Progenitor cell of endocrine pancreas (in vitro differentiated cells): ENCODE measurements around the gene ZNF106. TPM values are rescaled to one million over a fixed set of nuclear protein-coding genes. Genes with fewer than 3 reads are reported as not detected.

Experiments used
- DNase-seq: peaks from one replicate; pipeline ENCODE4 v3.0.0; 2021; ENCODE audit warnings: low spot score; ENCODE audit not compliant: unreplicated experiment
- H3K27ac Mint-ChIP-seq: 2 replicates; pipeline ENCODE4 v1.8.0; 2021; ENCODE audit warnings: mild to moderate bottlenecking, moderate library complexity, mixed read lengths
- H3K27me3 Mint-ChIP-seq: 2 replicates; pipeline ENCODE4 v1.8.0; 2021; ENCODE audit warnings: mixed read lengths
- H3K36me3 Mint-ChIP-seq: 2 replicates; pipeline ENCODE4 v1.8.0; 2022; ENCODE audit warnings: mixed read lengths; ENCODE audit not compliant: insufficient read depth
- H3K4me1 Mint-ChIP-seq: 2 replicates; pipeline ENCODE4 v1.8.0; 2021; ENCODE audit warnings: low read depth, mixed read lengths
- H3K4me3 Mint-ChIP-seq: 2 replicates; pipeline ENCODE4 v1.8.0; 2021; ENCODE audit warnings: low read depth, mild to moderate bottlenecking, moderate library complexity, mixed read lengths
- H3K9me3 Mint-ChIP-seq: 2 replicates; pipeline ENCODE4 v1.8.0; 2021; ENCODE audit warnings: low read depth, mixed read lengths
- CTCF ChIP-seq: fragments of 200-600 bp; sonication (generic); IDR thresholded peaks from one replicate; pipeline ENCODE4 v1.5.0; 2021; ENCODE audit warnings: antibody characterized with exemption, mild to moderate bottlenecking; ENCODE audit not compliant: unreplicated experiment
- total RNA-seq: library from RNA; stranded (reverse); gene quantifications from 2 replicates; pipeline ENCODE4 v1.2.1, GENCODE V29; 2021

The ZNF106 gene
- total RNA-seq, 1 donor from 2014 or later = 52.4 TPM

GRCh38 chr15:42421376-42421775 lies 69.6 kb downstream of the ZNF106 start:
- Mint-ChIP-seq H3K36me3 (peaks cover 23% of the 10 kb centered on the region), H3K27ac (no peak overlapping the region), H3K9me3 (no peaks in the 10 kb centered on the region), H3K4me1 (no peaks in the 10 kb centered on the region), H3K4me3 (no peak overlapping the region), H3K27me3 (no peaks in the 10 kb centered on the region)
- no peak for DNase-seq
- no peak for TF ChIP-seq CTCF

- no peak overlapping the region for H3K27ac Mint-ChIP-seq
- no peak for TF ChIP-seq CTCF
- H3K9me3 Mint-ChIP-seq = no peaks in the 10 kb centered on the region
- no peaks in the 10 kb centered on the region for H3K4me1 Mint-ChIP-seq
- H3K27me3 Mint-ChIP-seq = no peaks in the 10 kb centered on the region
- no peak for DNase-seq
- H3K4me3 Mint-ChIP-seq = no peak overlapping the region
- H3K36me3 Mint-ChIP-seq = peaks cover 27% of the 10 kb centered on the region
These were observed 71.6 kb downstream of the ZNF106 start for GRCh38 chr15:42419369-42419768.

- Mint-ChIP-seq H3K27me3 (no peaks in the 10 kb centered on the region), H3K4me3 (no peak overlapping the region), H3K36me3 (peaks cover 22% of the 10 kb centered on the region), H3K9me3 (no peaks in the 10 kb centered on the region), H3K4me1 (no peaks in the 10 kb centered on the region), H3K27ac (no peak overlapping the region)
- no peak for DNase-seq
- no peak for TF ChIP-seq CTCF
These were observed 77.0 kb downstream of the ZNF106 start for GRCh38 chr15:42413920-42414319.

- no peak for TF ChIP-seq CTCF
- no peaks in the 10 kb centered on the region for H3K27me3 Mint-ChIP-seq
- H3K27ac Mint-ChIP-seq = no peak overlapping the region
- H3K36me3 Mint-ChIP-seq = peaks cover 13% of the 10 kb centered on the region
- H3K4me3 Mint-ChIP-seq = no peak overlapping the region
- DNase-seq = no peak
- H3K9me3 Mint-ChIP-seq = no peaks in the 10 kb centered on the region
- H3K4me1 Mint-ChIP-seq = no peaks in the 10 kb centered on the region
These were observed 79.1 kb downstream of the ZNF106 start for GRCh38 chr15:42411884-42412283.

GRCh38 chr15:42409011-42409410 lies 81.9 kb downstream of the ZNF106 start:
- H3K4me1 Mint-ChIP-seq = no peaks in the 10 kb centered on the region
- H3K27me3 Mint-ChIP-seq = no peaks in the 10 kb centered on the region
- no peak for DNase-seq
- H3K36me3 Mint-ChIP-seq = peaks cover 3% of the 10 kb centered on the region
- no peak overlapping the region for H3K27ac Mint-ChIP-seq
- H3K9me3 Mint-ChIP-seq = no peaks in the 10 kb centered on the region
- H3K4me3 Mint-ChIP-seq = no peak overlapping the region
- TF ChIP-seq CTCF = no peak
